Measurements from ENCODE around the gene CIC. TPM values are rescaled to one million over a fixed set of nuclear protein-coding genes. Genes with fewer than 3 reads are reported as not detected.
"Not testable (repeated sequence)": the region's sequence is repeated elsewhere in the genome, so short reads cannot be mapped to it uniquely, and the experiment has no call there.

The CIC gene
- total RNA-seq, 2 donors from 2014 or later = 47.8 to 54.6 TPM

DNA sequence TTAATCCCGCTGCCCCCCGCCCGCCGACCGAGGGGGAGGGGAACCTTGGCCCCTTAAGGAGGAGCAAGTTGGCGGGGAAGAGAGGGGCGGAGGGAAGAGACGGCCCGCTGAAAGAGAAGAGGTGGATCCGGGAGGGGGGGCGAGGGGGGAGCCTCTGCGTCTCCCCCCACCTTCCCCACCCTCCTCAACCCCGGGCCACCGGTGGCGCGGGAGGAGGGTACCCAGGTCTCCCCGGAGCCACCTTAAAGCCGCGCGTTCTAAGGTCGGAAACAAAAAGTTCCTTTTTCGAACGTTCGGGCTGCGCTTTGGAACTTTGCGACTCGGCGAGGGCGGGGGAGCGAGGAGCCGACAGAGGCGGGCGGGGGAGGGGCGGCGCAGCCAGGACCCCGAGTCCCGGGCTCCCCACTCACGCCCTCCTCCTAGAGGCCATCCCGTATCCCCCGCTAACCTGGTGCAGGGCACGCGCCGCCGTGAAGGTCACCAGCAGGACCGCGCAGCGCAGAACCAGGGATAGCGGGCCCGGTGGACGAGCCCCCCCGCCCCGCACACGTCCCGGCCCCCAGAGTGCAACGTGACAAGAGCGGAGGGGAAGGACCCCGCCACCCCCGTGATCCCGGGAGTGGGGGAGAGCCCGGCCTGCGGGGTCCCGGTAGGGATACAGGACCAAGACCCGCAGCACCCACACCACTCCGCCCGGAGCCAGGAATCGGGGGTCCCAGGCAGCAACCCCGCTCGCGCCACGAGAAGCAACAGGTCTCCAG lies 14.8 kb upstream of the CIC start:
- peak overlapping the region; percentile 93 for H3K27ac ChIP-seq
- no peaks in the 10 kb centered on the region for H3K27me3 ChIP-seq
- TF ChIP-seq, protein P1, sequence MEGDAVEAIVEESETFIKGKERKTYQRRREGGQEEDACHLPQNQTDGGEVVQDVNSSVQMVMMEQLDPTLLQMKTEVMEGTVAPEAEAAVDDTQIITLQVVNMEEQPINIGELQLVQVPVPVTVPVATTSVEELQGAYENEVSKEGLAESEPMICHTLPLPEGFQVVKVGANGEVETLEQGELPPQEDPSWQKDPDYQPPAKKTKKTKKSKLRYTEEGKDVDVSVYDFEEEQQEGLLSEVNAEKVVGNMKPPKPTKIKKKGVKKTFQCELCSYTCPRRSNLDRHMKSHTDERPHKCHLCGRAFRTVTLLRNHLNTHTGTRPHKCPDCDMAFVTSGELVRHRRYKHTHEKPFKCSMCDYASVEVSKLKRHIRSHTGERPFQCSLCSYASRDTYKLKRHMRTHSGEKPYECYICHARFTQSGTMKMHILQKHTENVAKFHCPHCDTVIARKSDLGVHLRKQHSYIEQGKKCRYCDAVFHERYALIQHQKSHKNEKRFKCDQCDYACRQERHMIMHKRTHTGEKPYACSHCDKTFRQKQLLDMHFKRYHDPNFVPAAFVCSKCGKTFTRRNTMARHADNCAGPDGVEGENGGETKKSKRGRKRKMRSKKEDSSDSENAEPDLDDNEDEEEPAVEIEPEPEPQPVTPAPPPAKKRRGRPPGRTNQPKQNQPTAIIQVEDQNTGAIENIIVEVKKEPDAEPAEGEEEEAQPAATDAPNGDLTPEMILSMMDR (IDR thresholded peaks at IDR 0.05) = no peak
- peak overlapping the region; percentile 86 for H3K4me3 ChIP-seq
- peaks cover 10% of the 10 kb centered on the region for H3K4me1 ChIP-seq
- no peaks in the 10 kb centered on the region for H3K9me3 ChIP-seq
- peak overlapping the region; percentile 97 to 100 for H3K9ac ChIP-seq (ENCODE audit: low read depth in 2 of 2, low read length in 2 of 2)
- intact Hi-C loops (cut with DNase I) = no loop called here
- DNase-seq = peak; percentile 86
- no peaks in the 10 kb centered on the region for H3K36me3 ChIP-seq

DNA sequence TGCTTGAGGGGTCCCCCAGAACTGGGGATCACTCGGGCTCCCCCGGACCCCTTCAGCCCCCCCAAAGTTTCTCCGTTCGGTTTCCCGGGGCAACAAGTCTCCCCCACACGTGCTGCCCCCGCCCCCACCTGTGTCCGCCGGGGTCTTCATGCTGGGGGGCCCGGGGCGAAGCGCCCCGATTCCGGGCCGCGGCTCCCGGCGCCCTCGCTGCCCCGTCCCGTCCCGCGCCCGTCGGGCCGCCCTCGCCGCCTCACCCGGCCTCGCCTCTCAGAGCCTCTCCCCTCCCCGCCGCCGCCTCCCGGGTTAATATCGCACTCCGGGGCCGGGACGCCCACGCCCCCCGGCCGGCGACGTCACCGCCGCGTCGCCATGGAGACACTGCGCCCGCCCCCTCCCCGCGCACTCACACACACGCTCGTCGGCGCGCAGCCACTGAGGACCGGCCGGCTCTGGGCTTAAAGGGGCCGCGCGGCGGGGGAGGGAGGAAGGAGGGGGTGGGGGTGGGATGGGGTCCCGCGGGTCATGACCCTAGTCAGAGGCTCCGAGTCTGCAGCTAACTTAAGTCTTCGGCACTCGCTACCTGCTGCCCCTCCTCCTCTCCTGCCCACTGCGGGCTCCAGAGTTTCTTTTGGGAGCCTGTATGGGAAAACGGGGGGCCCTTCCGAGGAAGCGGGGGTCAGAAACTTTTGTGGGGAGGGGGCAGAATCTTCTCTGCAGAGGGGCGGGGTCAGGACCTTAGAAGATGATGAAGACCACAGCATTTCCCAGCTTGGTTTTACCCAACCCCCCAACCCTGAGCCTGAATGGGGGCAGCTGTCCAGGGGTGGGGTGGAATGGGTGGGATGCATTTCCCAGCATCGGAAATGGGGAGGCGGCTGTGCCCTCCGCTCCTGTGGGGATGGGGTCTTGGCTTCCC lies 13.9 kb upstream of the CIC start, which contains the start of gene ERF:
Gene ERF, minus strand, starts transcription at position 279 of the 916 bp plus-strand sequence. Its CDS starts 129 bp downstream, at position 150.
- Histone ChIP-seq H3K9me3 (no peaks in the 10 kb centered on the region), H3K4me3 (peak within 1 kb of the TSS; percentile 86), H3K27me3 (no peaks in the 10 kb centered on the region), H3K9ac (ENCODE audit: low read depth in 2 of 2, low read length in 2 of 2) (peak within 1 kb of the TSS; percentile 97 to 100), H3K36me3 (no peaks in the 10 kb centered on the region), H3K27ac (peak within 1 kb of the TSS; percentile 93), H3K4me1 (peaks cover 10% of the 10 kb centered on the region)
- TF ChIP-seq, protein P1 (IDR thresholded peaks at IDR 0.05) = no peak
- intact Hi-C loops (cut with DNase I) = no loop called here
- DNase-seq = peak; percentile 95

DNA sequence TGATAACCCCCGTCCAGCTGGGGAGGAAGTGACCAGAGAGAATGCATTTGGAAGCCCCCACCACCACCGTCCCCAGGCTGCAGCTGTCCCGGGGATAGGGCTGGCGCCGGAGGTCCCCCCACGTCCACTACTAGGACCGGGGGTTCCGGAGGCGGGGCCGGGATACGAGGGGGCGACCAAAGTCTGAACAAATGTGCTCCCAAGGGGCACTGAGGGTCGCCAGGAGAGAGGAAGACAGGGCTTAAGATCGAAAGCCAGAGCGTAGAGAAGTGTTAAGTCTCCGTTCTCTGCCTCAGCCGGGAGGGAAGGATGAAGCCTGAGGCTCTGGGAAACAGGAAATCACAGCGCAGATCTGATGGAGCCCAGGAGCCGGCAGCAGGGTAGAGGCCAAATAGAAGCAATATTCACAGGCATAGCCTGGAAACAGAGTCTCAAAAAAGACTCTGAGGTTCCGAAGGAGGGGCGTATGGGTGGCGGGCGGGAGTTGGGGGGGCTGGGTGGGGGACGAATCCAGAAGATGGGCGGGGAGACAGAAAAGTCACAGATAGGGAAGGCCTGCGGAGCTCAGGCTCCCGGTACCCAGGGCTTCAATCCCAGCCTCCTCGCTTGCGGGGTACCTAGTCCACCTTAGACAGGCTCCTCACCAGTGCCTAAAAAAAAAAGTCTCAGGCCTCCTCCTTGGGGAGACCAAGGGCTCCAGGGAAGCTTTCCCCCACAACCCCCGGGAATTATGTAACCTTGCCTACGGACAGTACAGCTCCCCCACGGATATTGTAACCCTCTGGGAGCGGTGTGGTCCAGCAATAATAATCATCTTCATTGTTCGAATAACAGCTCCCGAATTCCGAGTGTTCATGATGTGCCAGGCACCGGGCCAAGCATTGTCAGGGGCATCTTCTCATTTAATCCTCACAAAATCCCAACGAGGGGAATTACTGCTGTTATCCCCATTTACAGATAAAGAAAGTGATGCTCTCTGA lies 13.0 kb upstream of the CIC start:
- H3K9me3 ChIP-seq = no peaks in the 10 kb centered on the region
- no peaks in the 10 kb centered on the region for H3K36me3 ChIP-seq
- H3K27ac ChIP-seq = peak overlapping the region; percentile 93
- intact Hi-C loops (cut with DNase I) = no loop called here
- H3K9ac ChIP-seq (ENCODE audit: low read depth in 2 of 2, low read length in 2 of 2) = peak overlapping the region; percentile 74 to 88
- H3K4me1 ChIP-seq = peaks cover 10% of the 10 kb centered on the region
- H3K4me3 ChIP-seq = peak overlapping the region; percentile 86
- peak; percentile 47 for DNase-seq
- TF ChIP-seq, protein P1 (IDR thresholded peaks at IDR 0.05) = no peak
- H3K27me3 ChIP-seq = no peaks in the 10 kb centered on the region

DNA sequence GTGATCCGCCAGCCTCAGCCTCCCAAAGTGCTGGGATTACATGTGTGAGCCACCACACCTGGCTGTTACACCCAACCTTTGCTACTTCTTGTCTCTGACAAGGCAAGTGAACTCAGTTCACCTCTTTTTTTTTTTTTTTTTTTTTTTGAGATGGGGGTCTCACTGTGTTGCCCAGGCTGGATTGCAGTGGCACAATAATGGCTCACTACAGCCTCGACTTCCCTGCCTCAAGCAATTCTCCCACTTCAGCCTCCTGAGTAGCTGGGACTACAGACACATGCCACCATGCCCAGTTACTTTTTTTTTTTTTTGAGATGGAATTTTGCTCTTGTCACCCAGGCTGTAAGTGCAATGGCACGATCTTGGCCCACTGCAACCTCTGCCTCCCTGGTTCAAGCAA lies 11.2 kb upstream of the CIC start:
- H3K27me3 ChIP-seq; intact Hi-C loops (cut with DNase I); DNase-seq; H3K36me3 ChIP-seq; H3K9ac ChIP-seq (ENCODE audit: low read depth in 2 of 2, low read length in 2 of 2); H3K27ac ChIP-seq; H3K9me3 ChIP-seq; H3K4me1 ChIP-seq; H3K4me3 ChIP-seq: not testable (repeated sequence)

DNA sequence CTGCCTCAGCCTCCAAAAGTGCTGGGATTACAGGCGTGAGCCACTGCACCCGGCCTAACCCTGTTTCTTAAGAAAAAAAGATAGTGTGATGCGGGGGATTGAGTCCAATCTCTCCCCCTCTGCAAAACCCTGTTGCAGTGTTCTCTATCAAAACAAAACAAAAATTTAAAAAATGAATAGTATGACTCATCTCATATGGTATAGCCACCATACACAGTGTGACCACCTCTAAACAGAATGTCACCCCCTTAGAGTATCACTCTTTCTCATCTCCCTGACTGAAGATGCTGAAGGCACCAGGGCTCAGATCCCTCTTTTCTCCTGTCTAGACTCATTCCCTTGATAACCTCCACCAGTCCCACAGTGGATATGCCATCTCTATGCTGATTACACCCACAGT lies 7.3 kb upstream of the CIC start:
- H3K4me3 ChIP-seq = no peak overlapping the region
- intact Hi-C loops (cut with DNase I) = no loop called here
- H3K9ac ChIP-seq (ENCODE audit: low read depth in 2 of 2, low read length in 2 of 2) = no peak overlapping the region
- H3K4me1 ChIP-seq = no peaks in the 10 kb centered on the region
- H3K27me3 ChIP-seq = no peaks in the 10 kb centered on the region
- no peaks in the 10 kb centered on the region for H3K36me3 ChIP-seq
- H3K27ac ChIP-seq = no peak overlapping the region
- TF ChIP-seq, protein P1 (IDR thresholded peaks at IDR 0.05) = no peak
- no peak for DNase-seq
- no peaks in the 10 kb centered on the region for H3K9me3 ChIP-seq

DNA sequence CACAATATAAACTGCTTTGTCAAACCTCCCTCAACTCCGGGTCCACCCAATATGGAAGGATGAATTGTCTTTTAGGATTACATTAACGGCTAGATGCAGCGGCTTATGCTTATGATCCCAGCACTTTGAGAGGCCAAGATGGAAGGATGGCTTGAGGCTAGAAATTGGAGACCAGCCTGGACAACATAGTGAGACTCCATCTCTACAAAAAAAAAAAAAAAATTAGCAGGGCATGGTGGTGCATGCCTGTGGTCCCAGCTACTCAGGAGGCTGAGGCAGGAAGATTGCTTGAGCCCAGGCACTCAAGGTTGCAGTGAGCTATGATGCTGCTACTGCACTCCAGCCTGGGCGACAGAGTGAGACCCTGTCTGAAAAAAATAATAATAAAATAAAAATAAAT lies 2.9 kb upstream of the CIC start:
- H3K4me3 ChIP-seq; H3K36me3 ChIP-seq; H3K9ac ChIP-seq (ENCODE audit: low read depth in 2 of 2, low read length in 2 of 2); H3K9me3 ChIP-seq; DNase-seq; H3K27me3 ChIP-seq; intact Hi-C loops (cut with DNase I); H3K27ac ChIP-seq: not testable (repeated sequence)
- H3K4me1 ChIP-seq = peaks cover 13% of the 10 kb centered on the region

DNA sequence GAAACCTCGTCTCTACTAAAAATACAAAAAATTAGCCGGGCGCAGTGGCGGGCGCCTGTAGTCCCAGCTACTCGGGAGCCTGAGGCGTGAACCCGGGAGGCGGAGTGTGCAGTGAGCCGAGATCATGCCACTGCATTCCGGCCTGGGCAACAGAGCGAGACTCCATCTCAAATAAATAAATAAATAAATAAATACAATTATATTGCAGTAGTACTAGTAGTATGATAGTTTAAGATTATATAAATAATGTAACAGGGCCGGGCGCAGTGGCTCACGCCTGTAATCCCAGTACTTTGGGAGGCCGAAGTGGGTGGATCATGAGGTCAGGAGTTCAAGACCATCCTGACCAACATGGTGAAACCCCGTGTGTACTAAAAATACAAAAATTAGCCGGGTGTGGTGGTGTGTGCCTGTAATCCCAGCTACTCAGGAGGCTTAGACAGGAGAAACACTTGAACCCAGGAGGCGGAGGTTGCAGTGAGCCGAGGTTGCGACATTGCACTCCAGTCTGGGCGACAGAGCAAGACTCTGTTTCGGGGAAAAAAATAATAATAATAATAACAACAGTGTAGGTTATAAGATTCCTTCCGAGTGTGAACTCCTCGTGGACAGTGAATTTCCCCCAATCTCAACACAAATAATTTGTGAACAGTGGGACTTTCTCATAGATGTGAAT lies 2.0 kb upstream of the CIC start:
- H3K27ac ChIP-seq; DNase-seq; H3K9me3 ChIP-seq; intact Hi-C loops (cut with DNase I); H3K36me3 ChIP-seq; H3K27me3 ChIP-seq; H3K4me3 ChIP-seq: not testable (repeated sequence)
- Histone ChIP-seq H3K9ac (ENCODE audit: low read depth in 2 of 2, low read length in 2 of 2) (peak overlapping the region in 1 of 2 donors; percentile 99), H3K4me1 (peaks cover 14% of the 10 kb centered on the region)
